Measurements from ENCODE around the gene R3HDM2. TPM values are rescaled to one million over a fixed set of nuclear protein-coding genes. Genes with fewer than 3 reads are reported as not detected.

R3HDM2 gene
- total and polyA plus RNA-seq, 2 donors (not counting 1 experiment from before 2014, with no cell fraction given): 21.3 to 22.8 TPM

GRCh38 chr12:57234233-57234570 is 196.6 kb downstream of the R3HDM2 start:
- H3K27ac ChIP-seq (ENCODE audit: insufficient read depth, low read length): peak overlapping the region; percentile 42
- no peak overlapping the region for H3K9ac ChIP-seq (ENCODE audit: insufficient read depth, low read length)
- peaks cover 28% of the 10 kb centered on the region for H3K79me2 ChIP-seq (ENCODE audit: control insufficient read depth, insufficient read depth, low read length)
- H3K4me2 ChIP-seq (ENCODE audit: extremely low read depth, insufficient read depth, low read length): no peak overlapping the region
- H3K36me3 ChIP-seq (ENCODE audit: control insufficient read depth, insufficient read depth, low read length): peaks cover 30% of the 10 kb centered on the region
- no peak overlapping the region for H2AFZ ChIP-seq (ENCODE audit: low read length)
- no peaks in the 10 kb centered on the region for H3K27me3 ChIP-seq (ENCODE audit: control insufficient read depth, insufficient read depth, low read length)
- peaks cover 2% of the 10 kb centered on the region for H4K20me1 ChIP-seq (ENCODE audit: control insufficient read depth, extremely low read depth, insufficient read depth, low read length)
- TF ChIP-seq, protein P1, sequence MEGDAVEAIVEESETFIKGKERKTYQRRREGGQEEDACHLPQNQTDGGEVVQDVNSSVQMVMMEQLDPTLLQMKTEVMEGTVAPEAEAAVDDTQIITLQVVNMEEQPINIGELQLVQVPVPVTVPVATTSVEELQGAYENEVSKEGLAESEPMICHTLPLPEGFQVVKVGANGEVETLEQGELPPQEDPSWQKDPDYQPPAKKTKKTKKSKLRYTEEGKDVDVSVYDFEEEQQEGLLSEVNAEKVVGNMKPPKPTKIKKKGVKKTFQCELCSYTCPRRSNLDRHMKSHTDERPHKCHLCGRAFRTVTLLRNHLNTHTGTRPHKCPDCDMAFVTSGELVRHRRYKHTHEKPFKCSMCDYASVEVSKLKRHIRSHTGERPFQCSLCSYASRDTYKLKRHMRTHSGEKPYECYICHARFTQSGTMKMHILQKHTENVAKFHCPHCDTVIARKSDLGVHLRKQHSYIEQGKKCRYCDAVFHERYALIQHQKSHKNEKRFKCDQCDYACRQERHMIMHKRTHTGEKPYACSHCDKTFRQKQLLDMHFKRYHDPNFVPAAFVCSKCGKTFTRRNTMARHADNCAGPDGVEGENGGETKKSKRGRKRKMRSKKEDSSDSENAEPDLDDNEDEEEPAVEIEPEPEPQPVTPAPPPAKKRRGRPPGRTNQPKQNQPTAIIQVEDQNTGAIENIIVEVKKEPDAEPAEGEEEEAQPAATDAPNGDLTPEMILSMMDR (conservative IDR thresholded peaks at IDR 0.05 in 1 of 2, IDR thresholded peaks at IDR 0.05 in 1 of 2; ENCODE audit: low read depth in 1 of 2, low read length in 2 of 2): no peak
- TF ChIP-seq EZH2 (IDR thresholded peaks at IDR 0.05; ENCODE audit: low read length, missing control alignments): no peak
- no peaks in the 10 kb centered on the region for H3K9me3 ChIP-seq (ENCODE audit: control insufficient read depth, insufficient read depth, low read depth, low read length)
- peaks cover 38% of the 10 kb centered on the region for H3K4me1 ChIP-seq (ENCODE audit: control insufficient read depth, extremely low read depth, insufficient read depth, low read length)
- H3K4me3 ChIP-seq (replicated peaks in 1 of 4; ENCODE audit: control extremely low read depth in 1 of 4, insufficient read depth in 1 of 4, low read depth in 3 of 4, low read length in 4 of 4): no peak overlapping the region
- DNase-seq (ENCODE audit: low read depth in 2 of 2): no peak

DNA sequence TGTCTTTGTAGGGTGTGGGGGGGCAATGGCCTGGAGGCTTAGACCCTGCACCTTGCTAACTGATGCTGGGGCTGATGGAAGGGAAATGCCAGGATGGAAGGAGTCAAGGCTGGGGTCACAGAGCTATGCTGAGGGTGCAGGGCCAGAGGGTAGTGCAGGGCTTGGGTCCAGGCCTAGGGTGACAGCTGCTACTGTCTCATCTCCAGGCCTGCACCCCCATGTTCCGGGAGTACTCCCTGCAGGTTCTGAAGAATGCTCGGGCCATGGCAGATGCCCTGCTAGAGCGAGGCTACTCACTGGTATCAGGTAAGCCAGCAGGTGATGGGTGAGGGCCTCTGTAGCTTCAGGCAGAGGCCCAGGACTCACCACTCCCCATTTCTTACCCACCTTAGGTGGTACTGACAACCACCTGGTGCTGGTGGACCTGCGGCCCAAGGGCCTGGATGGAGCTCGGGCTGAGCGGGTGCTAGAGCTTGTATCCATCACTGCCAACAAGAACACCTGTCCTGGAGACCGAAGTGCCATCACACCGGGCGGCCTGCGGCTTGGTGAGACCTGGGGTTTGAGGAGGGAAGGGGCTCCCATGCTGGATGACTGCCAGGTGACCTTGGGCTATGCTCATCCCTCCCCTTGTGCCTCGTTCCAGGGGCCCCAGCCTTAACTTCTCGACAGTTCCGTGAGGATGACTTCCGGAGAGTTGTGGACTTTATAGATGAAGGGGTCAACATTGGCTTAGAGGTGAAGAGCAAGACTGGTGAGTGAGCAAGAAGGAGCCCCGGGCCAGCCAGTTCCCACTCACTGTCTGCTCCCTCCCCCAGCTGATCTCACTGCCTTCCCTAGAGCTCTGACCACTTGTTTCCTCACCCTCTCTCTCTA is 197.2 kb downstream of the R3HDM2 start:
- no peaks in the 10 kb centered on the region for H3K9me3 ChIP-seq (ENCODE audit: control insufficient read depth, insufficient read depth, low read depth, low read length)
- TF ChIP-seq, protein P1 (conservative IDR thresholded peaks at IDR 0.05 in 1 of 2, IDR thresholded peaks at IDR 0.05 in 1 of 2; ENCODE audit: low read depth in 1 of 2, low read length in 2 of 2): no peak
- no peak for TF ChIP-seq EZH2 (IDR thresholded peaks at IDR 0.05; ENCODE audit: low read length, missing control alignments)
- peaks cover 28% of the 10 kb centered on the region for H3K79me2 ChIP-seq (ENCODE audit: control insufficient read depth, insufficient read depth, low read length)
- no peak overlapping the region for H3K4me3 ChIP-seq (replicated peaks in 1 of 4; ENCODE audit: control extremely low read depth in 1 of 4, insufficient read depth in 1 of 4, low read depth in 3 of 4, low read length in 4 of 4)
- H4K20me1 ChIP-seq (ENCODE audit: control insufficient read depth, extremely low read depth, insufficient read depth, low read length): peaks cover 2% of the 10 kb centered on the region
- H3K36me3 ChIP-seq (ENCODE audit: control insufficient read depth, insufficient read depth, low read length): peaks cover 30% of the 10 kb centered on the region
- H3K27me3 ChIP-seq (ENCODE audit: control insufficient read depth, insufficient read depth, low read length): no peaks in the 10 kb centered on the region
- no peak overlapping the region for H3K9ac ChIP-seq (ENCODE audit: insufficient read depth, low read length)
- DNase-seq (ENCODE audit: low read depth in 2 of 2): peak; percentile 57 to 76
- H3K4me2 ChIP-seq (ENCODE audit: extremely low read depth, insufficient read depth, low read length): no peak overlapping the region
- H2AFZ ChIP-seq (ENCODE audit: low read length): no peak overlapping the region
- H3K27ac ChIP-seq (ENCODE audit: insufficient read depth, low read length): peak overlapping the region; percentile 42
- peaks cover 41% of the 10 kb centered on the region for H3K4me1 ChIP-seq (ENCODE audit: control insufficient read depth, extremely low read depth, insufficient read depth, low read length)

DNA sequence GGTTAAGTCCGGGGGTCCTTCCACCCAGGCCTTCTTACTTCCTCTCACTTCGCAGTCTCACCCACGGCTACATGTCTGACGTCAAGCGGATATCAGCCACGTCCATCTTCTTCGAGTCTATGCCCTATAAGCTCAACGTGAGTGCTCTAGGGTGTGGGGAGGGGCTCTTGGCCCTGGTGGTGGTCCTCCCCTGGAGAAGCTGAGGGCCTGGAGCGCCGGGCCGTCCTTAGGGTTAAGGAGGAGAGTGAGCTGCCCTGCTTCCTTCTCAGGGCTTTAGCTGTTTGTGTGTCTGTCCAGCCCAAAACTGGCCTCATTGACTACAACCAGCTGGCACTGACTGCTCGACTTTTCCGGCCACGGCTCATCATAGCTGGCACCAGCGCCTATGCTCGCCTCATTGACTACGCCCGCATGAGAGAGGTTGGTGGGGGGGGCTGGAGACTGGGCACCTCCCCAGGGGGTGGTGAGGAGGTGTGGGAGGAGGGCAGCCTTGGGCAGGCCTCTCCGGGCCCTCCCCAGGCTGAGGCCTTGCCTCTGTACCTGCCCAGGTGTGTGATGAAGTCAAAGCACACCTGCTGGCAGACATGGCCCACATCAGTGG is 198.6 kb downstream of the R3HDM2 start:
- peaks cover 28% of the 10 kb centered on the region for H3K79me2 ChIP-seq (ENCODE audit: control insufficient read depth, insufficient read depth, low read length)
- no peak overlapping the region for H3K4me2 ChIP-seq (ENCODE audit: extremely low read depth, insufficient read depth, low read length)
- no peaks in the 10 kb centered on the region for H3K27me3 ChIP-seq (ENCODE audit: control insufficient read depth, insufficient read depth, low read length)
- no peak overlapping the region for H3K9ac ChIP-seq (ENCODE audit: insufficient read depth, low read length)
- H3K4me1 ChIP-seq (ENCODE audit: control insufficient read depth, extremely low read depth, insufficient read depth, low read length): peaks cover 41% of the 10 kb centered on the region
- H3K4me3 ChIP-seq (replicated peaks in 1 of 4; ENCODE audit: control extremely low read depth in 1 of 4, insufficient read depth in 1 of 4, low read depth in 3 of 4, low read length in 4 of 4): peak overlapping the region in 1 of 4 experiments; percentile 97
- H4K20me1 ChIP-seq (ENCODE audit: control insufficient read depth, extremely low read depth, insufficient read depth, low read length): peaks cover 2% of the 10 kb centered on the region
- H3K27ac ChIP-seq (ENCODE audit: insufficient read depth, low read length): no peak overlapping the region
- no peaks in the 10 kb centered on the region for H3K9me3 ChIP-seq (ENCODE audit: control insufficient read depth, insufficient read depth, low read depth, low read length)
- H2AFZ ChIP-seq (ENCODE audit: low read length): no peak overlapping the region
- H3K36me3 ChIP-seq (ENCODE audit: control insufficient read depth, insufficient read depth, low read length): peaks cover 30% of the 10 kb centered on the region
- TF ChIP-seq EZH2 (IDR thresholded peaks at IDR 0.05; ENCODE audit: low read length, missing control alignments): no peak
- TF ChIP-seq, protein P1 (conservative IDR thresholded peaks at IDR 0.05 in 1 of 2, IDR thresholded peaks at IDR 0.05 in 1 of 2; ENCODE audit: low read depth in 1 of 2, low read length in 2 of 2): no peak
- DNase-seq (ENCODE audit: low read depth in 2 of 2): no peak

Measured in fibroblast of lung (primary cell).